Activated naive CD4-positive, alpha-beta T cell treated with anti-CD3 and anti-CD28 coated beads for 36 hours (primary cell): ENCODE data around the gene UQCC2. TPM values are rescaled to one million over a fixed set of nuclear protein-coding genes. Genes with fewer than 3 reads are reported as not detected.
A peak's percentile ranks its signal among the peaks of the same experiment; 100 is the strongest.

Experiments
- CTCF ChIA-PET: fragments of 350-600 bp; sonication (Branson Sonifier 250); formaldehyde crosslinking; loops from one replicate; lab custom pipeline; 2021; ENCODE audit warnings: antibody characterized with exemption; lab: Charles Lee
- DNase-seq: peaks from one replicate; pipeline ENCODE4 v3.0.0-alpha.2; 2020
- H3K27ac Mint-ChIP-seq: one replicate; pipeline ENCODE4 v1.8.0; 2021; ENCODE audit warnings: mild to moderate bottlenecking, mixed read lengths
- H3K27me3 Mint-ChIP-seq: one replicate; pipeline ENCODE4 v1.8.0; 2021; ENCODE audit warnings: low read depth, mixed read lengths
- H3K36me3 Mint-ChIP-seq: one replicate; pipeline ENCODE4 v1.8.0; 2021; ENCODE audit warnings: low read depth, mixed read lengths
- H3K4me1 Mint-ChIP-seq: one replicate; pipeline ENCODE4 v1.8.0; 2021; ENCODE audit warnings: low read depth, mixed read lengths
- H3K4me3 Mint-ChIP-seq: one replicate; pipeline ENCODE4 v1.8.0; 2021; ENCODE audit warnings: mild to moderate bottlenecking, moderate library complexity, mixed read lengths
- H3K9me3 Mint-ChIP-seq: one replicate; pipeline ENCODE4 v1.8.0; 2021; ENCODE audit warnings: mixed read lengths
- intact Hi-C: fragments of 100-400 bp; cut with micrococcal nuclease; formaldehyde crosslinking; loops from one replicate; pipeline ENCODE4 v1.15.1; 2023
- total RNA-seq, 2 experiments: library from RNA; stranded (reverse); gene quantifications; one replicate each; pipeline ENCODE4 v1.2.3, GENCODE V29; 2021

Gene UQCC2
- total RNA-seq, 2 experiments from 2014 or later, result 199 to 205 TPM

GRCh38 chr6:33721508-33721907 is 10.0 kb upstream of the UQCC2 start:
- intact Hi-C loops, result no loop called here
- CTCF ChIA-PET, result interaction anchor here (2.0 to 3.5 kb wide), 2 partner anchors 10 to 333 kb away, joined by 6 to 24 read pairs; partner anchors contain the start of gene UQCC2
- Mint-ChIP-seq H3K36me3 (no peaks in the 10 kb centered on the region), H3K9me3 (no peaks in the 10 kb centered on the region), H3K27me3 (no peaks in the 10 kb centered on the region), H3K4me1 (peaks cover 23% of the 10 kb centered on the region), H3K27ac (no peak overlapping the region), H3K4me3 (no peak overlapping the region)
- DNase-seq, result no peak

DNA sequence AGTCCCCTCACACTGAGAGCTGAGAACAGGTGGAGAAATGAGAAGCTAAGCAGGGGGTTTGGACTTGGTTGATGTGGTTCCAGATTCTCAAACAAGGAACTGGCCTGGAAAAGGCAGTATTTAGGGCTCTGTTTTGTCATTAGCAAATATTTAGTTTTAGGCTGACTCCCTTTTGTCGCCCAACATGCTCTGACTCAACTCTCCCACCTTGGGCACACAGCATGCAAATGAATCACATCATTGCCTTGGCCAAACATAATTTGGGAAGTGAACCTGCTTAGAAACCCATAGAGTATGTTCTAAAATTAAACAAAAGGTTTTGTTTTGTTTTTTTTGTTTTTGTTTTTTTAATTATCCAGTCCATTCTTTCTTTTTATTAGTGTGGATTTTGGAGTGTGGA is 9.5 kb upstream of the UQCC2 start:
- intact Hi-C loops, result no loop called here
- Mint-ChIP-seq H3K27ac (no peak overlapping the region), H3K27me3 (no peaks in the 10 kb centered on the region), H3K4me1 (peaks cover 23% of the 10 kb centered on the region), H3K4me3 (no peak overlapping the region), H3K36me3 (no peaks in the 10 kb centered on the region), H3K9me3 (no peaks in the 10 kb centered on the region)
- no peak for DNase-seq
- CTCF ChIA-PET, result interaction anchor here (2.0 kb wide), 1 partner anchor 9 kb away, joined by 6 read pairs; the partner anchor contains the start of gene UQCC2

GRCh38 chr6:33719326-33719987 is 8.0 kb upstream of the UQCC2 start:
- H3K4me3 Mint-ChIP-seq, result no peak overlapping the region
- CTCF ChIA-PET, result interaction anchor here (2.0 kb wide), 1 partner anchor 8 kb away, joined by 6 read pairs; the partner anchor contains the start of gene UQCC2
- no peaks in the 10 kb centered on the region for H3K27me3 Mint-ChIP-seq
- intact Hi-C loops, result loop anchor here (10.0 kb wide), 1 partner anchor 435 kb away; no protein-coding TSS in a partner anchor
- DNase-seq, result no peak
- no peaks in the 10 kb centered on the region for H3K9me3 Mint-ChIP-seq
- H3K27ac Mint-ChIP-seq, result no peak overlapping the region
- H3K36me3 Mint-ChIP-seq, result no peaks in the 10 kb centered on the region
- peaks cover 16% of the 10 kb centered on the region for H3K4me1 Mint-ChIP-seq

GRCh38 chr6:33718713-33719112 is 7.2 kb upstream of the UQCC2 start:
- Mint-ChIP-seq H3K4me3 (no peak overlapping the region), H3K4me1 (peaks cover 8% of the 10 kb centered on the region), H3K27ac (no peak overlapping the region), H3K36me3 (no peaks in the 10 kb centered on the region), H3K27me3 (no peaks in the 10 kb centered on the region), H3K9me3 (no peaks in the 10 kb centered on the region)
- CTCF ChIA-PET, result no interaction called here
- DNase-seq, result no peak
- intact Hi-C loops, result loop anchor here (10.0 kb wide), 1 partner anchor 436 kb away; no protein-coding TSS in a partner anchor

DNA sequence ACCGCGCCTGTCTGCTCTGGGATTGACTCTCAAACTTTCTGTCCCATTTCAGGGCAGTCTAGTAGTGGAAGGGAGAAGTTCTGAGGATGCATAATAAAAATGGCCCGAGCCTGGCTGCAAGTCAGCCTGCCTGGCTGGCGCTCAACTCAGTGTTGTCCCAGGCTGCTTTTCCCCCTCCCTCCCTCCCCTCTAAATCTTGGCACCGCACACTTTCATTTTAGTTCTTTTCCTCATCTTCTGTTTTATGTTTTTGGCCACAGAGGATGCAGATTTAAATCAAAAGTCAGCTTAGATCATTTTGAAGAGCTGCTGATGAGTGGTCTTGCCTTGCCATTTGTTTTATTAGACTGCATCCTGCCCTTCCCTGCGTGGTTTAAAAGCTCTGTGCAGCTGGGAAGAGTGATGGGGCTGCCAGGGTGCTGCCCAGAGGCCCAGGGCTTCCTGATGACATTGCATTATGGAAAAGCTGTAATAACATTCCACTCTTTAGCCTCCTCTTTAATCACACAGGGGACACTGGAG is 6.5 kb upstream of the UQCC2 start:
- intact Hi-C loops, result loop anchor here (10.0 kb wide), 1 partner anchor 437 kb away; no protein-coding TSS in a partner anchor
- DNase-seq, result no peak
- peaks cover 1% of the 10 kb centered on the region for H3K4me1 Mint-ChIP-seq
- no peaks in the 10 kb centered on the region for H3K27me3 Mint-ChIP-seq
- no peaks in the 10 kb centered on the region for H3K36me3 Mint-ChIP-seq
- no peak overlapping the region for H3K4me3 Mint-ChIP-seq
- CTCF ChIA-PET, result no interaction called here
- no peak overlapping the region for H3K27ac Mint-ChIP-seq
- no peaks in the 10 kb centered on the region for H3K9me3 Mint-ChIP-seq

DNA sequence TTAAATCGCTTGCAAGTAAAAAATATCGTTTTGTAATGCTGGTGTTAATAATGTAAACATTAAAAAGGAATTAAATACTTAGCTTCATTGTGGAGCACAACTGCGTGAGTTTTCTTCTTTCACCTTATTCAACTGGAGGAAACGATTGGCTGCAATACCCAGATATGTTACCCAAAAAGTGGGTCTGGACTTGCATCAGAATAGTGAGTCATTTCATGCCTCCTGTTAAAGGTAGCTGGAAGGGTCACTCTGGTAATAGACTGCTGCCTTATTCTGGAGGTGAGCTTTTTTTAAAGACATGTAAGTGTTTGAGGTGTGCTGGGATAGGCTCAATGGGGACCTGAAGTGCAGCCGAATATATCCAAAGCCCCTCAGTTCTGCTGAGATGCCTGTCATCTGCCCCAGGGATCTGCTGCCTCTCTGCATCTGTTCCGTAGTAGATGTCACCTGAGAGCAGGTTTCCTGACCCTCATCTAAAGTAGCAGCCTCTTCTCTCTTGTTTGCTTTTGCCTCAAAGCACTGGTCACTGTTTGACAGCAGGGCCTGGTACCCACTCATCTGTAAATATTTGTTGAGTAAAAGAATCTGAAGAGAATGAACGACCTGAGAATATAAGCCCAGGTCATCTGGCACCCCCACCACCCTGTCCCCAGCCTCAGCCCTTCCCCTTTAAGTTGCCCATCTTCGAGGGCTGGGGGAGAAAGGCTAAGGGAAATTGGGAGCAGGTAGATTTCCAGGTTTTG is 5.6 kb upstream of the UQCC2 start:
- no peak for DNase-seq
- no peaks in the 10 kb centered on the region for H3K27me3 Mint-ChIP-seq
- no peaks in the 10 kb centered on the region for H3K36me3 Mint-ChIP-seq
- H3K9me3 Mint-ChIP-seq, result no peaks in the 10 kb centered on the region
- H3K27ac Mint-ChIP-seq, result no peak overlapping the region
- CTCF ChIA-PET, result interaction anchor here (1.4 kb wide), 1 partner anchor 51 kb away, joined by 3 read pairs; no protein-coding TSS in a partner anchor
- peaks cover under 1% of the 10 kb centered on the region for H3K4me1 Mint-ChIP-seq
- no peak overlapping the region for H3K4me3 Mint-ChIP-seq
- intact Hi-C loops, result loop anchor here (10.0 kb wide), 1 partner anchor 438 kb away; no protein-coding TSS in a partner anchor

DNA sequence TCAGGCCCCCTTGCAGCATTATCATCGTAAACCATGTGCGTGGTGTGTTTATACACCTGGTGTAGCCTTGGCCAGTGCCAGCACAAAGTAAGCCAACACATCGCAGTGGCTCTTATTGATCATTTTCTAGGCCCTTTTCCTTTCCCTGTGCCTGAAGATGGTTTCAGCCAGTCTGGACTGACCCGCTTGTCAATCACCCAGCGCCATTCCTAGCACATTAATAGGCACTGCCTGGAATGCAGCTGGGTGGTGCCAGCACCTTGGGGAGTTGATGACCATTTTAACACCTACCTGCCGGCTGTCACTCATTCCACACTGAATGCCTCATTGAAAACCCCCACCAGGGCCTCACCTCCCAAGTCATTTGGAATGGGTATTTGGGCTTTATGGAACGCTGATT is 4.9 kb upstream of the UQCC2 start:
- no peak overlapping the region for H3K27ac Mint-ChIP-seq
- intact Hi-C loops, result loop anchor here (10.0 kb wide), 1 partner anchor 438 kb away; no protein-coding TSS in a partner anchor
- no peaks in the 10 kb centered on the region for H3K9me3 Mint-ChIP-seq
- H3K27me3 Mint-ChIP-seq, result no peaks in the 10 kb centered on the region
- no peak for DNase-seq
- no peaks in the 10 kb centered on the region for H3K36me3 Mint-ChIP-seq
- H3K4me1 Mint-ChIP-seq, result peaks cover 4% of the 10 kb centered on the region
- H3K4me3 Mint-ChIP-seq, result no peak overlapping the region
- CTCF ChIA-PET, result interaction anchor here (1.2 to 1.4 kb wide), 2 partner anchors 52 to 55 kb away, joined by 3 read pairs; no protein-coding TSS in a partner anchor

DNA sequence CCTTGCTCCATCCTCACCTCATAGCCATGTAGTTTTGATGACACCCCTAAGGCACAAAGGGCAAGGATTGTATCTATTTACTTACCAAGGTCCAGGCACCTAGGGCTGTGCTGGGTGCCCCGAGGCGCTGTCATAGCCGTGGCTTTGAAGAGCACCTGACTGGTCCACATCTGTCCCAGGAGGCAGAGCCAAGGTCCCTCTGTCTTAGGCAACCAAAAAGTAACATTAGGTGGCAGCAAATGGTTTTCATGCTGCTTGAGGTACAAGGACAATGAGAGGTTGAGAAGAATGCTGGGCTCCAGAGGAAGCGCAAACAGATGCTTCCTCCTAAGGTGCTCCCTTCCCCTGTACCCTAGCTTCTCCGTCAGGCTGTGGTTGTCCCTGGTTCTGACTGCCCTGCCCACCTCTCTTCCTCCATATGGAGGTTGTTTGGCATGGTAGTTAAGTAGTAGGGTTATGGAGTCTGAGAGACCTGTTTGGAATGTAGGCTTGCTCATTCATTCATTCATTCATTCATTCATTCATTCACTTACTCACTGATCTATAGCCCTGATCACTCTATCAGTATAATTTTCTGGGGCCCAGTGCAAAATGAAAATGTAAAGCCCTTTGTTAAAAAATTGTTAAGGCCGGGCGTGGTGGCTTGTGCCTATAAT is 3.0 kb upstream of the UQCC2 start:
- no peak overlapping the region for H3K27ac Mint-ChIP-seq
- DNase-seq, result no peak
- intact Hi-C loops, result loop anchor here (10.0 kb wide), 1 partner anchor 440 kb away; no protein-coding TSS in a partner anchor
- H3K36me3 Mint-ChIP-seq, result peaks cover 10% of the 10 kb centered on the region
- H3K27me3 Mint-ChIP-seq, result no peaks in the 10 kb centered on the region
- CTCF ChIA-PET, result interaction anchor here (0.9 to 3.7 kb wide), 3 partner anchors 13 to 313 kb away, joined by 3 to 17 read pairs (median 3); no protein-coding TSS in a partner anchor
- H3K9me3 Mint-ChIP-seq, result no peaks in the 10 kb centered on the region
- no peak overlapping the region for H3K4me3 Mint-ChIP-seq
- H3K4me1 Mint-ChIP-seq, result peaks cover 16% of the 10 kb centered on the region

- Mint-ChIP-seq H3K4me3 (no peak overlapping the region), H3K9me3 (no peaks in the 10 kb centered on the region), H3K36me3 (peaks cover 15% of the 10 kb centered on the region), H3K27me3 (no peaks in the 10 kb centered on the region), H3K4me1 (peaks cover 22% of the 10 kb centered on the region), H3K27ac (no peak overlapping the region)
- CTCF ChIA-PET, result interaction anchor here (0.7 to 3.7 kb wide), 6 partner anchors 30 to 127 kb away, joined by 3 to 17 read pairs (median 4); no protein-coding TSS in a partner anchor
- DNase-seq, result no peak
- intact Hi-C loops, result loop anchor here (10.0 kb wide), 1 partner anchor 441 kb away; no protein-coding TSS in a partner anchor
Measured at GRCh38 chr6:33713786-33714185, 2.3 kb upstream of the UQCC2 start.

GRCh38 chr6:33712914-33713313 is 1.4 kb upstream of the UQCC2 start:
- intact Hi-C loops, result loop anchor here (10.0 kb wide), 1 partner anchor 442 kb away; no protein-coding TSS in a partner anchor
- CTCF ChIA-PET, result interaction anchor here (0.6 to 3.7 kb wide), 8 partner anchors 12 to 315 kb away, joined by 3 to 17 read pairs (median 4); no protein-coding TSS in a partner anchor
- Mint-ChIP-seq H3K4me1 (peaks cover 25% of the 10 kb centered on the region), H3K27me3 (no peaks in the 10 kb centered on the region), H3K27ac (no peak overlapping the region), H3K9me3 (no peaks in the 10 kb centered on the region), H3K4me3 (no peak overlapping the region), H3K36me3 (peaks cover 17% of the 10 kb centered on the region)
- no peak for DNase-seq

DNA sequence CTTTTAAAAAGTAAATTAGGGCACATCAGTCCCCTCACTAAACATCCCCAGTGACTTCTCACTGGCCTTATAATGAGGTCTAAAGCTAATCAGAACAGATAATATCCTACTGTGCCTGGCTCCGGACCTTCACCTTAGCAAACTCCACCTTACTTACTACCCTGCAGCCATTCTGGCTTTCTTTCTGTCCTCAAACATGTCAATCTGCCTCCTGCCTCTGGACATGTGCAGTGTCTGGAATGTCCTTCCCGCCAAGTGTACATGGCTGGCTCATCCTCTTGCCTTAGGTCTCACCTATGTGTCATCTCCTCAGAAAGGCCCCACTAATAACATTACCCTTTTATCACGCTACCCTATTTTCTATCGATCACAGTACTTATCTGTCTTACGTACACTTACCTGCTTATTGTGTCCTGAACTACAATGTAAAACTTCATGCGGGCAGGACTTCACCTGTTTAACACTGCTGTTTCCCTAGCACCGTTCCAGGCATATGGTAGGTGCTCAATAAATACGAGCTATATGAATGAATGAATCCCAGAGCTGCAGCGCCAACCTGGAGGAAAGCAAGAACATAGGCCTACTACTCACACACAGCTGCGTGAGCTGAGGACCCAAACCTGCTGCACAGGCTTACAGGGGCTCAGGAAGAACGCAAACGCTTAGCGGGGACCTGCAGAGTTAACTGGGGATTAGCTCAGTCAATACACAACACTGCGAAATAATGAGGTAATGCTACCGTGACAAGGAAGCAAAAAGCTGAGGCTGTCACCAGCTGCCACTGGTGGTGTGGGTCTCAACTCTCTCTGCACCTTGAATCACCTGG is 991 bp downstream of the UQCC2 start:
- intact Hi-C loops, result loop anchor here (1.0 to 10.0 kb wide), 6 partner anchors 16 to 444 kb away; partner anchors contain the start of genes KIFC1 and LEMD2
- Mint-ChIP-seq H3K4me3 (peak overlapping the region; percentile 95), H3K4me1 (peaks cover 31% of the 10 kb centered on the region), H3K27me3 (no peaks in the 10 kb centered on the region), H3K9me3 (no peaks in the 10 kb centered on the region), H3K27ac (peak overlapping the region; percentile 96), H3K36me3 (peaks cover 20% of the 10 kb centered on the region)
- CTCF ChIA-PET, result interaction anchor here (0.6 to 2.2 kb wide), 18 partner anchors 10 to 446 kb away, joined by 3 to 31 read pairs (median 4); partner anchors contain the start of gene BAK1
- DNase-seq, result no peak
